HCT116 (cell line): ENCODE data around the gene RALGPS1. TPM values are rescaled to one million over a fixed set of nuclear protein-coding genes. Genes with fewer than 3 reads are reported as not detected.

Source experiments
- ATAC-seq: fragments of 200-7000 bp; cut with Tn5 transposase; 2 replicates; pipeline ENCODE4 v1.9.1; 2020; ENCODE audit warnings: mild to moderate bottlenecking, moderate library complexity
- BruUV-seq: library from RNA; stranded (reverse); fragments of 400-500 nt; replicated peaks from 2 replicates; lab custom pipeline; 2021; lab: Mats Ljungman, UMichigan
- CTCF ChIA-PET: fragments of 300-600 bp; sonication (Branson Sonifier 250); formaldehyde crosslinking; loops from one replicate; lab custom pipeline; 2021; ENCODE audit warnings: antibody characterized with exemption; lab: Charles Lee
- POLR2A ChIA-PET: fragments of 300-600, 350-600 bp; sonication (Branson Sonifier 250); formaldehyde crosslinking; loops from one replicate; lab custom pipeline; 2021; ENCODE audit warnings: antibody characterized with exemption; lab: Charles Lee
- RAD21 ChIA-PET, 2 experiments: fragments of 300-600 bp; sonication (Branson Sonifier 250); formaldehyde crosslinking; loops; one replicate each; lab custom pipeline; 2023; ENCODE audit warnings: low total read pairs in 2 of 2; ENCODE audit not compliant: uncharacterized antibody in 2 of 2, unreplicated experiment in 2 of 2, low non-redundant PET in 1 of 2; lab: Charles Lee
- DNase-seq: peaks from one replicate; pipeline ENCODE4 v3.0.0-alpha.2; 2010; ENCODE audit warnings: low read depth, low spot score
- H2AFZ ChIP-seq: fragments of 200-600 bp; shearing (Covaris generic), sonication (generic); 2 replicates; pipeline ENCODE4 v1.6.1; 2017; ENCODE audit warnings: low read depth, mixed run types, mixed read lengths, antibody characterized with exemption, low read length; ENCODE audit not compliant: poor library complexity, severe bottlenecking
- H3K27ac ChIP-seq: 2 replicates; pipeline ENCODE4 v1.5.1; 2012; ENCODE audit warnings: low read depth, low read length
- H3K27me3 ChIP-seq: fragments of 200-600 bp; sonication (generic); 2 replicates; pipeline ENCODE4 v1.6.1; 2016; ENCODE audit warnings: mixed run types, low read length, mixed read lengths; ENCODE audit not compliant: insufficient read depth
- H3K36me3 ChIP-seq, 2 experiments: fragments of 200-500 bp in 1 of 2; fragments of 200-600 bp in 1 of 2; sonication (Bioruptor generic) in 1 of 2; sonication (generic) in 1 of 2; 2 replicates each; pipeline versions ENCODE4 v1.5.1 to v1.6.1; 2014 to 2016; ENCODE audit warnings: low read length in 2 of 2, inconsistent platforms in 1 of 2, mixed read lengths in 1 of 2, mixed run types in 1 of 2; ENCODE audit not compliant: insufficient read depth in 2 of 2, control insufficient read depth in 1 of 2
- H3K4me1 ChIP-seq, 2 experiments: fragments of 200-600 bp in 1 of 2; sonication (generic) in 1 of 2; 2 replicates each; pipeline versions ENCODE4 v1.5.1 to v1.6.1; 2012 to 2017; ENCODE audit warnings: low read length in 2 of 2, inconsistent platforms in 1 of 2, mild to moderate bottlenecking in 1 of 2, mixed read lengths in 1 of 2, mixed run types in 1 of 2, moderate library complexity in 1 of 2; ENCODE audit not compliant: insufficient read depth in 2 of 2, control insufficient read depth in 1 of 2
- H3K4me2 ChIP-seq: fragments of 200-600 bp; sonication (generic); 2 replicates; pipeline ENCODE4 v1.6.1; 2017; ENCODE audit warnings: mixed run types, low read length, mixed read lengths
- H3K4me3 ChIP-seq, 2 experiments: fragments of 200-600 bp in 1 of 2; sonication (generic) in 1 of 2; replicated peaks in 1 of 2; 2 replicates each; pipeline ENCODE4 v1.5.1; 2011 to 2016; ENCODE audit warnings: low read length in 2 of 2, control low read depth in 1 of 2, low read depth in 1 of 2, mild to moderate bottlenecking in 1 of 2, mixed read lengths in 1 of 2, mixed run types in 1 of 2
- H3K79me2 ChIP-seq: fragments of 200-600 bp; sonication (generic); 2 replicates; pipeline ENCODE4 v1.6.1; 2017; ENCODE audit warnings: mild to moderate bottlenecking, mixed run types, low read length, moderate library complexity, mixed read lengths; ENCODE audit not compliant: insufficient read depth
- H3K9ac ChIP-seq: fragments of 200-600 bp; sonication (generic); 2 replicates; pipeline ENCODE4 v1.6.1; 2016; ENCODE audit warnings: low read length, mixed read lengths
- H3K9me2 ChIP-seq: fragments of 200-600 bp; sonication (generic), shearing (Covaris generic); 2 replicates; pipeline ENCODE4 v1.6.1; 2017; ENCODE audit warnings: mixed run types, mild to moderate bottlenecking, moderate library complexity; ENCODE audit not compliant: insufficient read depth
- H3K9me3 ChIP-seq, 2 experiments: fragments of 200-500 bp in 1 of 2; fragments of 200-600 bp in 1 of 2; sonication (Bioruptor generic) in 1 of 2; sonication (generic) in 1 of 2; 2 replicates each; pipeline ENCODE4 v1.6.1; 2014 to 2017; ENCODE audit warnings: low read length in 2 of 2, mixed read lengths in 2 of 2, inconsistent platforms in 1 of 2, low read depth in 1 of 2, mild to moderate bottlenecking in 1 of 2, mixed run types in 1 of 2, moderate library complexity in 1 of 2; ENCODE audit not compliant: control insufficient read depth in 1 of 2, insufficient read depth in 1 of 2
- H4K20me1 ChIP-seq: fragments of 200-600 bp; sonication (generic), shearing (Covaris generic); 2 replicates; pipeline ENCODE4 v1.6.1; 2017; ENCODE audit warnings: mixed run types, mild to moderate bottlenecking, moderate library complexity; ENCODE audit not compliant: insufficient read depth
- ATF3 ChIP-seq: IDR thresholded peaks from 2 replicates; pipeline ENCODE4 v1.6.1; 2012
- CEBPB ChIP-seq: IDR thresholded peaks from 2 replicates; pipeline ENCODE4 v1.6.1; 2012; ENCODE audit warnings: low read depth
- CTCF ChIP-seq, 3 experiments: fragments of 200-600 bp in 1 of 3; sonication (generic) in 1 of 3; IDR thresholded peaks in 2 of 3; conservative IDR thresholded peaks in 1 of 3; 2 replicates each; pipeline ENCODE4 v1.5.1; 2012 to 2017; ENCODE audit warnings: low read depth in 2 of 3, low read length in 2 of 3, antibody characterized with exemption in 1 of 3, borderline replicate concordance in 1 of 3, control low read depth in 1 of 3, mild to moderate bottlenecking in 1 of 3, mixed read lengths in 1 of 3, mixed run types in 1 of 3, moderate library complexity in 1 of 3; ENCODE audit not compliant: insufficient read depth in 1 of 3
- EGR1 ChIP-seq: IDR thresholded peaks from 2 replicates; pipeline ENCODE4 v1.6.1; 2012; ENCODE audit warnings: low read depth
- ELF1 ChIP-seq: IDR thresholded peaks from 2 replicates; pipeline ENCODE4 v1.6.1; 2012; ENCODE audit warnings: low read depth, borderline replicate concordance
- EZH2phosphoT487 ChIP-seq: fragments of 200-600 bp; IDR thresholded peaks from 2 replicates; pipeline ENCODE4 v1.6.1; 2018; ENCODE audit warnings: antibody characterized with exemption, borderline replicate concordance
- FOSL1 ChIP-seq: IDR thresholded peaks from 2 replicates; pipeline ENCODE4 v1.6.1; 2012; ENCODE audit warnings: low read depth
- JUND ChIP-seq: IDR thresholded peaks from 2 replicates; pipeline ENCODE4 v1.6.1; 2012
- MAX ChIP-seq: IDR thresholded peaks from 2 replicates; pipeline ENCODE4 v1.6.1; 2012
- POLR2AphosphoS5 ChIP-seq: IDR thresholded peaks from 2 replicates; pipeline ENCODE4 v1.6.1; 2011; ENCODE audit warnings: mild to moderate bottlenecking, low read depth, low read length, moderate library complexity
- RAD21 ChIP-seq: IDR thresholded peaks from 2 replicates; pipeline ENCODE4 v1.6.1; 2012; ENCODE audit warnings: low read depth, mild to moderate bottlenecking
- REST ChIP-seq: IDR thresholded peaks from 2 replicates; pipeline ENCODE4 v1.6.1; 2012; ENCODE audit warnings: low read depth
- SIN3A ChIP-seq: IDR thresholded peaks from 2 replicates; pipeline ENCODE4 v1.6.1; 2012; ENCODE audit warnings: low read depth
- SRF ChIP-seq: IDR thresholded peaks from 2 replicates; pipeline ENCODE4 v1.6.1; 2012; ENCODE audit warnings: low read depth
- TCF7L2 ChIP-seq: IDR thresholded peaks from 2 replicates; pipeline ENCODE4 v1.7.0; 2011; ENCODE audit warnings: borderline replicate concordance, inconsistent platforms; ENCODE audit not compliant: insufficient read depth, insufficient read length; ENCODE audit errors: extremely low read depth
- ZBTB33 ChIP-seq: IDR thresholded peaks from 2 replicates; pipeline ENCODE4 v1.6.1; 2011; ENCODE audit warnings: mild to moderate bottlenecking, low read length, moderate library complexity; ENCODE audit not compliant: insufficient replicate concordance; ENCODE audit errors: extremely low read depth
- ZFX ChIP-seq: fragments of 450-650 bp; IDR thresholded peaks from 2 replicates; pipeline ENCODE4 v1.6.1; 2017
- ZNF274 ChIP-seq: fragments of 200-500 bp; sonication (Bioruptor generic); IDR thresholded peaks from 2 replicates; pipeline ENCODE4 v1.6.1; 2014; ENCODE audit warnings: mild to moderate bottlenecking, low read depth, low read length, inconsistent platforms
- intact Hi-C: fragments of 100-400 bp; cut with micrococcal nuclease; formaldehyde crosslinking; loops from 2 replicates; pipeline ENCODE4 v1.10.0; 2022
- total RNA-seq: library from RNA; stranded (reverse); gene quantifications from one replicate; pipeline ENCODE4 v1.2.1, GENCODE V29; 2021; ENCODE audit not compliant: unreplicated experiment

The RALGPS1 gene
- total RNA-seq, 1 experiment from 2014 or later, result 7.6 TPM

- BruUV-seq, result no TSS peak
- no peaks in the 10 kb centered on the region for H3K79me2 ChIP-seq
- H3K4me2 ChIP-seq, result no peak overlapping the region
- ChIA-PET POLR2A (no interaction called here), CTCF (interaction anchor here (1.8 kb wide), 1 partner anchor 210 kb away, joined by 4 read pairs; no protein-coding TSS in a partner anchor), RAD21 (no interaction called here)
- no peaks in the 10 kb centered on the region for H4K20me1 ChIP-seq
- no peak overlapping the region for H3K9ac ChIP-seq
- no peak overlapping the region for H2AFZ ChIP-seq
- ATAC-seq (no peak), DNase-seq (no peak)
- 0 out of 4 replicates have a peak, but pooled peaks cover 0 to under 1% of the 10 kb centered on the region in 2 experiments for H3K4me1 ChIP-seq
- intact Hi-C loops, result no loop called here
- TF ChIP-seq FOSL1 (no peak), ZFX (no peak), REST (no peak), CTCF (IDR thresholded peaks at IDR 0.05 in 2 of 3, conservative IDR thresholded peaks at IDR 0.05 in 1 of 3; ENCODE audit: borderline replicate concordance in 1 of 3, insufficient read depth in 1 of 3, low read depth in 2 of 3, low read length in 2 of 3) (no peak), POLR2AphosphoS5 (no peak), EGR1 (no peak), ZBTB33 (no peak), ATF3 (no peak), TCF7L2 (no peak), RAD21 (no peak), ZNF274 (no peak), EZH2phosphoT487 (no peak), CEBPB (no peak), JUND (no peak), SIN3A (no peak), SRF (no peak), ELF1 (no peak), MAX (no peak)
- no peak overlapping the region for H3K27ac ChIP-seq
- no peaks in the 10 kb centered on the region for H3K36me3 ChIP-seq
- H3K9me2 ChIP-seq, result no peaks in the 10 kb centered on the region
- no peaks in the 10 kb centered on the region for H3K27me3 ChIP-seq
- H3K4me3 ChIP-seq, result no peak overlapping the region
- H3K9me3 ChIP-seq, result no peaks in the 10 kb centered on the region
Measured at GRCh38 chr9:127175764-127176163, 261.2 kb downstream of the RALGPS1 start.
